ENCODE results near the gene CDH23.

DNA sequence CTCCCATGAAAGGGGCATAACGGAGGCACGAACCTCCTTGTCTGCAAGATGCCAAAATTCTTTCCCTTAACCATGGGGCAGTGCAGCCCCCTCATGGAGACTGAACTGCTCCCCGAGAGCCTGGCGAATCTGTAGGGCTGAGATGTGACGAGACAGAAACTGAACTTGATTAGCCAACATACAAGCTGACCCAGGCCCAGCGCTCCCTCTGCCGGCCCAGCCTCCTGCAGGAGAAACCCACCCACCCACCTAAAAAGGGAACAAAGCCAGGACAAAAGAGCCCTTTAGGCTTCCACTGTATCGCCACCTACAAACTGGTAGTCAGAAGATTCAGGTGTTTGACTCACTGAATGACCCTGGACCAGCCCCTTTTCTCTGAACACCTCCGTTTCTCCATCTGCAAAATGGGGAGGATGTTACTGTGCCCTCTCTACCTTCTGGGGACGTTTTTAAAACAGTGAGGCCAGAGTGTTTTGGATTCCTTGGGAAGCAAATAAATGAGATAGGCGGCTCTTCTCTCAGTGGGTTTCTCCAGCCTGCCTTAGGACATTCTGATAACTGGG lies 264.4 kb downstream of the CDH23 start:
- TF ChIP-seq CHAMP1 (IDR thresholded peaks at IDR 0.05) (no peak), HINFP (tag; conservative IDR thresholded peaks at IDR 0.05; ENCODE audit: low read depth) (no peak), ZBTB1 (CRISPR knock-in tag; IDR thresholded peaks at IDR 0.05; ENCODE audit: borderline replicate concordance, low read depth) (no peak), TAF1 (IDR thresholded peaks at IDR 0.05; ENCODE audit: control insufficient read depth, extremely low read depth, insufficient read depth, low read length, severe bottlenecking) (no peak), JUND (IDR thresholded peaks at IDR 0.05; ENCODE audit: borderline replicate concordance, low read depth, low read length) (no peak), JUND (tag; IDR thresholded peaks at IDR 0.05; ENCODE audit: borderline replicate concordance, low read depth, low read length) (no peak), ZFP1 (CRISPR knock-in tag; IDR thresholded peaks at IDR 0.05) (no peak), RBBP5 (IDR thresholded peaks at IDR 0.05; ENCODE audit: borderline replicate concordance, insufficient read depth, low read length, poor library complexity, severe bottlenecking) (no peak), MTA2 (IDR thresholded peaks at IDR 0.05; ENCODE audit: low read depth) (no peak)
- TF ChIP-seq, protein P1, sequence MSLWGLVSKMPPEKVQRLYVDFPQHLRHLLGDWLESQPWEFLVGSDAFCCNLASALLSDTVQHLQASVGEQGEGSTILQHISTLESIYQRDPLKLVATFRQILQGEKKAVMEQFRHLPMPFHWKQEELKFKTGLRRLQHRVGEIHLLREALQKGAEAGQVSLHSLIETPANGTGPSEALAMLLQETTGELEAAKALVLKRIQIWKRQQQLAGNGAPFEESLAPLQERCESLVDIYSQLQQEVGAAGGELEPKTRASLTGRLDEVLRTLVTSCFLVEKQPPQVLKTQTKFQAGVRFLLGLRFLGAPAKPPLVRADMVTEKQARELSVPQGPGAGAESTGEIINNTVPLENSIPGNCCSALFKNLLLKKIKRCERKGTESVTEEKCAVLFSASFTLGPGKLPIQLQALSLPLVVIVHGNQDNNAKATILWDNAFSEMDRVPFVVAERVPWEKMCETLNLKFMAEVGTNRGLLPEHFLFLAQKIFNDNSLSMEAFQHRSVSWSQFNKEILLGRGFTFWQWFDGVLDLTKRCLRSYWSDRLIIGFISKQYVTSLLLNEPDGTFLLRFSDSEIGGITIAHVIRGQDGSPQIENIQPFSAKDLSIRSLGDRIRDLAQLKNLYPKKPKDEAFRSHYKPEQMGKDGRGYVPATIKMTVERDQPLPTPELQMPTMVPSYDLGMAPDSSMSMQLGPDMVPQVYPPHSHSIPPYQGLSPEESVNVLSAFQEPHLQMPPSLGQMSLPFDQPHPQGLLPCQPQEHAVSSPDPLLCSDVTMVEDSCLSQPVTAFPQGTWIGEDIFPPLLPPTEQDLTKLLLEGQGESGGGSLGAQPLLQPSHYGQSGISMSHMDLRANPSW (CRISPR knock-in tag; IDR thresholded peaks at IDR 0.05), result no peak
